Chondrocyte (in vitro differentiated cells): ENCODE measurements around the gene HOXA9. TPM values are rescaled to one million over a fixed set of nuclear protein-coding genes. Genes with fewer than 3 reads are reported as not detected.

ENCODE experiments used
- DNase-seq: peaks from one replicate; pipeline ENCODE4 v3.0.0; 2021; ENCODE audit warnings: mixed read lengths, low spot score
- H3K27ac Mint-ChIP-seq: one replicate; pipeline ENCODE4 v1.8.0; 2021; ENCODE audit warnings: mild to moderate bottlenecking, moderate library complexity, mixed read lengths; ENCODE audit not compliant: unreplicated experiment
- H3K27me3 Mint-ChIP-seq: 2 replicates; pipeline ENCODE4 v1.8.0; 2021; ENCODE audit warnings: low read depth, mixed read lengths
- H3K36me3 Mint-ChIP-seq: 2 replicates; pipeline ENCODE4 v1.8.0; 2021; ENCODE audit warnings: low read depth, mixed read lengths
- H3K4me1 Mint-ChIP-seq: 2 replicates; pipeline ENCODE4 v1.8.0; 2021; ENCODE audit warnings: low read depth, mild to moderate bottlenecking, mixed read lengths
- H3K4me3 Mint-ChIP-seq: one replicate; pipeline ENCODE4 v1.8.0; 2021; ENCODE audit warnings: mild to moderate bottlenecking, moderate library complexity, mixed read lengths; ENCODE audit not compliant: unreplicated experiment
- H3K9me3 Mint-ChIP-seq: 2 replicates; pipeline ENCODE4 v1.8.0; 2021; ENCODE audit warnings: low read depth, mixed read lengths
- total RNA-seq: library from RNA; stranded (reverse); gene quantifications from 3 replicates; pipeline ENCODE4 v1.2.1, GENCODE V29; 2021
- TF ChIP-seq, protein P1 (sequence below): fragments of 200-600 bp; sonication (generic); IDR thresholded peaks from 2 replicates; pipeline ENCODE4 v1.5.0; 2021; ENCODE audit warnings: antibody characterized with exemption, mild to moderate bottlenecking, moderate library complexity

Gene HOXA9
- total RNA-seq, 1 donor from 2014 or later: not detected

DNA sequence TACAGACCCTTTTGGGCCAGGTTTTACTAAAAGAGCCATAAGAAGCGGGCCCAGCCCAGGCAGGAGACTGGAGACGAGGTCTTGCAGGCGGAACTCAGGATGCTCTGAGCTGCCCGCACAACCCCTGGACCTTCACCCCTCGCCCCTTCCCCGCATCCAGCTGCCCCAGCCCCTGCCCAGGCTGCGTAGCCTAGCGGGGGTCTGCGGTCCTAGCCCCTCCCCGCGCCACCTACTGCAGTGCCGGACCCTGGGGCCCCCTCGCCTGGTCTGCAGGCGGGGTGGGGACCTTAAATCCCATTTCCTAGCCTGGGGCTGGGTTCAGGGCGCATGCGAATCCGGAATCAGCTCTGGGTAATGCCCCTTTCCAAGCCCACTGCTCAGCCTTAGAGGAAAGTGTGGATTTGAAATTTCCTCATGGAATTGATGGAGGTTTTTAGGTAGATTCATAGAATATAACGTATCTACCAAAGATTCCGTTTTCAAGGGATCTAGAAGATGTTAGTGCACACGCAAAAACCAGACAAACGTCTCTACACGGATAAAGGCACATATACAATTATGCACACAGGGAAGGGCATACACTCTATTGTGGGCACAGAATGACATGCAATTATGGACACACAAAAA lies 12.4 kb downstream of the HOXA9 start:
- Mint-ChIP-seq H3K36me3 (peaks cover 3% of the 10 kb centered on the region), H3K27ac (no peak overlapping the region), H3K4me1 (peaks cover 22% of the 10 kb centered on the region), H3K27me3 (peaks cover 87% of the 10 kb centered on the region), H3K9me3 (no peaks in the 10 kb centered on the region), H3K4me3 (no peak overlapping the region)
- TF ChIP-seq, protein P1, sequence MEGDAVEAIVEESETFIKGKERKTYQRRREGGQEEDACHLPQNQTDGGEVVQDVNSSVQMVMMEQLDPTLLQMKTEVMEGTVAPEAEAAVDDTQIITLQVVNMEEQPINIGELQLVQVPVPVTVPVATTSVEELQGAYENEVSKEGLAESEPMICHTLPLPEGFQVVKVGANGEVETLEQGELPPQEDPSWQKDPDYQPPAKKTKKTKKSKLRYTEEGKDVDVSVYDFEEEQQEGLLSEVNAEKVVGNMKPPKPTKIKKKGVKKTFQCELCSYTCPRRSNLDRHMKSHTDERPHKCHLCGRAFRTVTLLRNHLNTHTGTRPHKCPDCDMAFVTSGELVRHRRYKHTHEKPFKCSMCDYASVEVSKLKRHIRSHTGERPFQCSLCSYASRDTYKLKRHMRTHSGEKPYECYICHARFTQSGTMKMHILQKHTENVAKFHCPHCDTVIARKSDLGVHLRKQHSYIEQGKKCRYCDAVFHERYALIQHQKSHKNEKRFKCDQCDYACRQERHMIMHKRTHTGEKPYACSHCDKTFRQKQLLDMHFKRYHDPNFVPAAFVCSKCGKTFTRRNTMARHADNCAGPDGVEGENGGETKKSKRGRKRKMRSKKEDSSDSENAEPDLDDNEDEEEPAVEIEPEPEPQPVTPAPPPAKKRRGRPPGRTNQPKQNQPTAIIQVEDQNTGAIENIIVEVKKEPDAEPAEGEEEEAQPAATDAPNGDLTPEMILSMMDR: no peak
- DNase-seq: peak; percentile 74

DNA sequence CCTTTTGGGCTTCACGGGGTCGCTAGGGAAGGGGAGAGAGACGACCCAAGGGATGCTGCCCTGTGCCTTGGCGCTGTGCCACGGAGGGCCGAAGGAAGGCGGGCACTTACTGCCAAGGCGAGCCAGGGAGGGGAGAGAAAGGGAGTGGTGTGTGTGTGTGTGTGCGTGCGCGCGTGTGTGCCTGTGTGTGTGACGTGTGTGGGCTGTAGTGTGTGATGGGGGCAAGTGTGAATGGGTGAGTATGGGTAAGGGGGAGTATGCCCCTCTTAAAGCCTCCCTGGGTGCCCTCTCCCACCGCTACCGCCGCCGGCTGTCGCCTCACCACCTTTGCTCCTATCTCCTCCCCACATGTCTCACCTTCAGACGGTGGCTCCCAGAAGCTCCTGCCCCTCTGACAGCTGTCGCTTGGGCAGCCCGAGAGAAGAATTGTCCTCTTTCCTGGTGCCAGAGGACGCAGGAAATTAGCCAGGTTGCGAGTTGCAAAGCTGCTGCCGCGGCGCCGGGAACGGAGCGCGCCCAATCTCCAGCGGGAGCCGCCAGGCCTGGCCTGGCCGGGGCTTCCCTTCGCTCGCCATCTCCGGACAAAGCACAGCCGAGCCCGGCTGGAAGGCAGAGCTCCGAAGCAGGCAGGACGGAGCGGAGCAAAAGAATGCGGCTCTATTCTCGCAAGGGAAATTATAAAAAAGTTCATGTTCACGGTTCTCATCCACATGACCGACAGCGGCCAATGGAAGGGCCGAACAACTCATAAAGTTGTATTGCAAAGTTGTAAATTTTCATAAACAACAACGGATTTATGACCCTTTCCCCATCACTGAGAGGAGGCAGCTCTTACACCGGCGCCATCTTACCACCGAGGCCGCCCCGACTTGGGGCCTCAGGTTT lies 13.2 kb downstream of the HOXA9 start, which contains the start of gene HOXA3:
Gene HOXA3 (minus strand): TSS at position 653 of the 885 bp plus-strand sequence. CDS start 41,943 bp downstream, outside the sequence.
- no peaks in the 10 kb centered on the region for H3K9me3 Mint-ChIP-seq
- TF ChIP-seq, protein P1: no peak
- H3K4me3 Mint-ChIP-seq: peak within 1 kb of the TSS; percentile 64
- H3K36me3 Mint-ChIP-seq: peaks cover 3% of the 10 kb centered on the region
- no peak within 1 kb of the TSS for H3K27ac Mint-ChIP-seq
- peaks cover 22% of the 10 kb centered on the region for H3K4me1 Mint-ChIP-seq
- H3K27me3 Mint-ChIP-seq: peaks cover 85% of the 10 kb centered on the region
- no peak for DNase-seq

DNA sequence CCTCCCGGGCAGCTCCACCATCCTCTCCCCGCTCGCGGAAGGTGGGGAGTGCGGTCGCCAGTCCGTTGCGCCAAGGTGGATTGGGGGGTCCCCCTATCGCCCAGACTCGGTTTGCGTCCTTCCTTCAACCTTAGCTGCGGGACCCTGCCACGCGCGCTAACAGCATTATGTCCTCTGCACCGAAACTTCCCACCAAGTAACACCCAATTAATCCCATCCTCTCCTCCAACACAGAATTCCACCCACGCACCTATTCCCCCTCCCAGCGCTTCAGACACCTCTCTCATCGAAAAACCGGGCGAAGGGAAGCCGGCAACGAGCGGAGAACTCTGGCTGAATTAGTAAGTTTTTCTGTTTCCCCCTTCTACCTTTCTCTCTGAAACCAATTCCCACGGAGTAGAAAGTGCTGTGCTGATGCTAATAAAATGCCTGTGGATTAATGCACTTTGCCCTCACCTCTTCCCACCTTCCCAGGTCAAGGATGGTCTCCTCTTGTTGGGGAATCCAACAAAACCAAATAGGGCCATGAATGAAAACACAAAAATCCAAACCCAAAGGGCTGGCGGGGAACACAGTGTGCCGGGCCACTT lies 13.9 kb downstream of the HOXA9 start:
- TF ChIP-seq, protein P1: no peak
- no peak overlapping the region for H3K27ac Mint-ChIP-seq

DNA sequence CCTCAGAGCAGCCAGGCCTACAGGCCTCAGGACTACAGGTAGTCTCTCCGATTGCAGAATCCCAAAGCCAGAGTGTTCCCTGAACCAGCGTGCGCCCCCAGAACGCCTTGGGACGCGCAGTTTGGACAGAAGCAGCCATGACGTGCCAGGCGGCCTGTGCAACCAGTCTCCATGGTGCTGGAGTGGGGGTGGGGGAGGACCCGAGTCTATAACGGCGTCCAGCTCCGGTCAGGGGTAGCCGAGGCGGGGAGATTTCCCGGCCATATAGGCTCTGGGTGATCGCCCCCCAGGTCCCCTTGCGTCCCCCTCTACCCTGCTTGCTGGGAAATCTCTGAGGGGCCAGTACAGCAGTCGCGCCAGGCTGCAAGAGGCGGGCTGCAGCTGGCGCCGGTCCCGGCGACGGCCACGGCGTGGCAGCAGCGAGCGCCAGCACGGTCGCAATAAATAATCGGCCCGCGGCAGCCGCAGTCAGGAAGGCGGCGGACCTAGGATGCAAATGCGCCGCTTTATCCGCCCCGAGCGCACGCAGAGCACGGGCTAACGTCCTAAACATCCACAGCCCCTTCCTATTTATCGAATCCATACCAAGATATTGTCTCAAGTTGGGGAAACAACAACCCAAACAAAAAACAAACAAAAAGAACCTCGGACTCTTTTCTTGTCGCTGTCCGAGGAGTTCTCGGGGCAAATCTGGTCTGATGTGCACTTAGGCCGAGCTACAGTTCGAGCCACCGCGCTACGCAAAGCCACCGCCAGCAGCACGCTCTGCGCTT lies 14.6 kb downstream of the HOXA9 start:
- Mint-ChIP-seq H3K27ac (no peak overlapping the region), H3K4me1 (peaks cover 18% of the 10 kb centered on the region), H3K9me3 (peaks cover 2% of the 10 kb centered on the region), H3K36me3 (peaks cover 5% of the 10 kb centered on the region), H3K4me3 (peak overlapping the region; percentile 64), H3K27me3 (peaks cover 90% of the 10 kb centered on the region)
- TF ChIP-seq, protein P1: peak; percentile 89
- DNase-seq: peak; percentile 74

More for the DNA sequence above, 13.9 kb downstream of the HOXA9 start:
- H3K4me1 Mint-ChIP-seq: peaks cover 20% of the 10 kb centered on the region
- DNase-seq: no peak
- H3K36me3 Mint-ChIP-seq: peaks cover 3% of the 10 kb centered on the region
- H3K27me3 Mint-ChIP-seq: peaks cover 87% of the 10 kb centered on the region
- peak overlapping the region; percentile 64 for H3K4me3 Mint-ChIP-seq
- peaks cover 1% of the 10 kb centered on the region for H3K9me3 Mint-ChIP-seq
